Kidney (tissue), 14 donors: ENCODE data around the gene TRAPPC11. TPM values are rescaled to one million over a fixed set of nuclear protein-coding genes. Genes with fewer than 3 reads are reported as not detected.

ENCODE experiments used
- DNase-seq, 5 donors: peaks; one replicate each; pipeline ENCODE4 v3.0.0-alpha.2; 2013 to 2020
- FAIRE-seq: peaks from 2 replicates; lab custom pipeline; 2012; peaks lifted over from hg19 to GRCh38; lab: Jason Lieb, UNC
- H3K27ac ChIP-seq, 2 donors: one replicate each; pipeline ENCODE4 v1.7.0; 2013; ENCODE audit warnings: low read depth in 2 of 2, low read length in 2 of 2, inconsistent platforms in 1 of 2
- H3K27me3 ChIP-seq: one replicate; pipeline ENCODE4 v1.7.1; 2013; ENCODE audit warnings: low read length, inconsistent platforms; ENCODE audit not compliant: control insufficient read depth, insufficient read depth
- H3K36me3 ChIP-seq, 3 donors: one replicate each; pipeline versions ENCODE4 v1.7.0 to v1.7.1; 2013; ENCODE audit warnings: low read length in 3 of 3, control low read depth in 1 of 3, inconsistent platforms in 1 of 3; ENCODE audit not compliant: insufficient read depth in 3 of 3, control insufficient read depth in 2 of 3
- H3K4me1 ChIP-seq, 3 donors: one replicate each; pipeline versions ENCODE4 v1.7.0 to v1.7.1; 2013; ENCODE audit warnings: low read length in 3 of 3, inconsistent platforms in 1 of 3, low read depth in 1 of 3; ENCODE audit not compliant: control insufficient read depth in 2 of 3, insufficient read depth in 2 of 3
- H3K4me3 ChIP-seq, 3 donors: one replicate each; pipeline versions ENCODE4 v1.7.0 to v1.8.1; 2013; ENCODE audit warnings: low read length in 3 of 3, control low read depth in 1 of 3, inconsistent platforms in 1 of 3
- H3K9ac ChIP-seq, 3 donors: one replicate each; pipeline versions ENCODE4 v1.7.0 to v1.7.1; 2013; ENCODE audit warnings: low read length in 3 of 3, control low read depth in 1 of 3, inconsistent platforms in 1 of 3
- H3K9me3 ChIP-seq, 3 donors: one replicate each; pipeline versions ENCODE4 v1.7.0 to v1.7.1; 2013; ENCODE audit warnings: low read length in 3 of 3, control low read depth in 1 of 3, inconsistent platforms in 1 of 3; ENCODE audit not compliant: control insufficient read depth in 2 of 3, insufficient read depth in 1 of 3
- intact Hi-C: fragments of 100-400 bp; cut with DNase I; formaldehyde crosslinking; loops from one replicate; pipeline ENCODE4 v1.11.1; 2022
- polyA plus RNA-seq: library from polyadenylated mRNA; stranded (reverse); fragments of 350-450 nt; fragmentation: Illumina TruSeq; extraction: RNeasy Lipid Tissue Mini Kit (QIAGEN cat#74804); gene quantifications from one replicate; pipeline ENCODE4 v1.2.3, GENCODE V29; 2014; ENCODE audit warnings: low read depth, low replicate concordance; ENCODE audit not compliant: insufficient read depth
- total RNA-seq: library from RNA; stranded (reverse); fragmentation: NEBNext Ultra II Directional; extraction: Animal tissue kit (Norgen Biotek cat#: 25700); gene quantifications from one replicate; pipeline ENCODE4 v1.2.1, GENCODE V29; 2021
- TF ChIP-seq, protein P1 (sequence below): IDR thresholded peaks from 3 replicates; pipeline ENCODE4 v1.5.1; 2012; ENCODE audit warnings: mild to moderate bottlenecking, moderate library complexity, borderline replicate concordance; ENCODE audit not compliant: insufficient read depth; ENCODE audit errors: extremely low read depth
- donor health status: control.
- donor health status: control.
- donor health status: control.
- donor health status: control.
- donor health status: control.
- donor health status: DM: yes; HTN: yes; CAD: no.
- donor health status: Normal renal cell carcinoma (clear cell type).

The TRAPPC11 gene
- total and polyA plus RNA-seq, 2 donors from 2014 or later: 13.8 to 43.1 TPM

- Histone ChIP-seq H3K4me1 (peaks cover 0 to 13% (median 7%) of the 10 kb centered on the region in 3 donors), H3K27ac (no peak overlapping the region), H3K27me3 (no peaks in the 10 kb centered on the region), H3K9me3 (no peaks in the 10 kb centered on the region), H3K9ac (no peak overlapping the region), H3K4me3 (no peak overlapping the region), H3K36me3 (no peaks in the 10 kb centered on the region)
- intact Hi-C loops: no loop called here
- TF ChIP-seq, protein P1, sequence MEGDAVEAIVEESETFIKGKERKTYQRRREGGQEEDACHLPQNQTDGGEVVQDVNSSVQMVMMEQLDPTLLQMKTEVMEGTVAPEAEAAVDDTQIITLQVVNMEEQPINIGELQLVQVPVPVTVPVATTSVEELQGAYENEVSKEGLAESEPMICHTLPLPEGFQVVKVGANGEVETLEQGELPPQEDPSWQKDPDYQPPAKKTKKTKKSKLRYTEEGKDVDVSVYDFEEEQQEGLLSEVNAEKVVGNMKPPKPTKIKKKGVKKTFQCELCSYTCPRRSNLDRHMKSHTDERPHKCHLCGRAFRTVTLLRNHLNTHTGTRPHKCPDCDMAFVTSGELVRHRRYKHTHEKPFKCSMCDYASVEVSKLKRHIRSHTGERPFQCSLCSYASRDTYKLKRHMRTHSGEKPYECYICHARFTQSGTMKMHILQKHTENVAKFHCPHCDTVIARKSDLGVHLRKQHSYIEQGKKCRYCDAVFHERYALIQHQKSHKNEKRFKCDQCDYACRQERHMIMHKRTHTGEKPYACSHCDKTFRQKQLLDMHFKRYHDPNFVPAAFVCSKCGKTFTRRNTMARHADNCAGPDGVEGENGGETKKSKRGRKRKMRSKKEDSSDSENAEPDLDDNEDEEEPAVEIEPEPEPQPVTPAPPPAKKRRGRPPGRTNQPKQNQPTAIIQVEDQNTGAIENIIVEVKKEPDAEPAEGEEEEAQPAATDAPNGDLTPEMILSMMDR: no peak
- DNase-seq (no peak), FAIRE-seq (no peak)
Measured at GRCh38 chr4:183751106-183751505, 92.0 kb downstream of the TRAPPC11 start.

- Histone ChIP-seq H3K9ac (no peak overlapping the region), H3K36me3 (no peaks in the 10 kb centered on the region), H3K27ac (no peak overlapping the region), H3K4me3 (no peak overlapping the region), H3K27me3 (no peaks in the 10 kb centered on the region), H3K9me3 (no peaks in the 10 kb centered on the region), H3K4me1 (no peaks in the 10 kb centered on the region)
- intact Hi-C loops: no loop called here
- FAIRE-seq (no peak), DNase-seq (no peak)
- TF ChIP-seq, protein P1: no peak
Measured at GRCh38 chr4:183755596-183755995, 96.5 kb downstream of the TRAPPC11 start.

- H3K9me3 ChIP-seq: no peaks in the 10 kb centered on the region
- no peak for FAIRE-seq
Measured at GRCh38 chr4:183757060-183757459, 98.0 kb downstream of the TRAPPC11 start.

More at GRCh38 chr4:183757060-183757459, 98.0 kb downstream of the TRAPPC11 start:
- H3K27ac ChIP-seq: no peak overlapping the region
- H3K4me3 ChIP-seq: no peak overlapping the region
- H3K9ac ChIP-seq: peak overlapping the region in 1 of 3 donors; percentile 10
- no peaks in the 10 kb centered on the region for H3K27me3 ChIP-seq
- no peaks in the 10 kb centered on the region for H3K36me3 ChIP-seq
- intact Hi-C loops: no loop called here
- TF ChIP-seq, protein P1: no peak
- DNase-seq: peak in 3 of 5 donors; percentile 54 to 75 (median 57)
- H3K4me1 ChIP-seq: no peaks in the 10 kb centered on the region
